Lower leg skin (tissue), 3 donors: Measurements from ENCODE around the gene PHGDH.

Source experiments
- CTCF ChIP-seq, 3 donors: fragments of 450-650 bp; IDR thresholded peaks; one replicate each; pipeline ENCODE4 v1.5.1; 2016; ENCODE audit warnings: antibody characterized with exemption in 3 of 3, mild to moderate bottlenecking in 3 of 3, moderate library complexity in 2 of 3
- POLR2A ChIP-seq, 2 donors: fragments of 450-650 bp; IDR thresholded peaks; one replicate each; pipeline ENCODE4 v1.6.1; 2016 to 2017; ENCODE audit warnings: antibody characterized with exemption in 2 of 2, mild to moderate bottlenecking in 1 of 2, moderate library complexity in 1 of 2

- TF ChIP-seq POLR2A (IDR thresholded peaks at IDR 0.05) = no peak
- TF ChIP-seq CTCF (IDR thresholded peaks at IDR 0.05) = no peak
These were observed 46.9 kb downstream of the PHGDH start for GRCh38 chr1:119758584-119758983.
